GM12875 (cell line): ENCODE data around the gene ZNF773.
"Not testable (repeated sequence)": the region's sequence is repeated elsewhere in the genome, so short reads cannot be mapped to it uniquely, and the experiment has no call there.

ENCODE experiments used
- H3K4me3 ChIP-seq: one replicate; pipeline ENCODE4 v1.5.1; 2011; ENCODE audit warnings: low read depth, low read length, control low read depth
- TF ChIP-seq, protein P1 (sequence below): IDR thresholded peaks from 2 replicates; pipeline ENCODE4 v1.5.1; 2011; ENCODE audit warnings: low read depth, mild to moderate bottlenecking, control low read depth, inconsistent platforms, low read length, moderate library complexity, borderline replicate concordance; ENCODE audit not compliant: insufficient read depth

Gene ZNF773

DNA sequence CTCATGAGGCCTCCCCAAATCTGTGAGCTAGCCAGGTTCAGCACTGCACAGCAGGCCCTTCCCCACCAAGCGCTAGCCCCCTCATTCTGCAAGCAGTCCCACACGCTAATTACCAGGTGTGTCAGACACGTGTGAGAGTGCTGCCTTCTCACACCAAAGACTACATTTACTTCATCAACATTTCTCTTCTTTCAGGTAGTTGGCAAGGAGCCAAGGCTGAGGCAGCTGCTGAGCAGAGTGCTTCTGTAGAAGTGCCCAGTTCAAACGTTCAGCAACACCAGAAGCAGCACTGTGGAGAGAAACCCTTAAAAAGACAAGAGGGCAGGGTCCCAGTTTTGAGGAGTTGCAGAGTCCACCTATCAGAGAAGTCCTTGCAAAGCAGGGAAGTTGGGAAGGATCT, 6.4 kb downstream of the ZNF773 start:
- TF ChIP-seq, protein P1, sequence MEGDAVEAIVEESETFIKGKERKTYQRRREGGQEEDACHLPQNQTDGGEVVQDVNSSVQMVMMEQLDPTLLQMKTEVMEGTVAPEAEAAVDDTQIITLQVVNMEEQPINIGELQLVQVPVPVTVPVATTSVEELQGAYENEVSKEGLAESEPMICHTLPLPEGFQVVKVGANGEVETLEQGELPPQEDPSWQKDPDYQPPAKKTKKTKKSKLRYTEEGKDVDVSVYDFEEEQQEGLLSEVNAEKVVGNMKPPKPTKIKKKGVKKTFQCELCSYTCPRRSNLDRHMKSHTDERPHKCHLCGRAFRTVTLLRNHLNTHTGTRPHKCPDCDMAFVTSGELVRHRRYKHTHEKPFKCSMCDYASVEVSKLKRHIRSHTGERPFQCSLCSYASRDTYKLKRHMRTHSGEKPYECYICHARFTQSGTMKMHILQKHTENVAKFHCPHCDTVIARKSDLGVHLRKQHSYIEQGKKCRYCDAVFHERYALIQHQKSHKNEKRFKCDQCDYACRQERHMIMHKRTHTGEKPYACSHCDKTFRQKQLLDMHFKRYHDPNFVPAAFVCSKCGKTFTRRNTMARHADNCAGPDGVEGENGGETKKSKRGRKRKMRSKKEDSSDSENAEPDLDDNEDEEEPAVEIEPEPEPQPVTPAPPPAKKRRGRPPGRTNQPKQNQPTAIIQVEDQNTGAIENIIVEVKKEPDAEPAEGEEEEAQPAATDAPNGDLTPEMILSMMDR: no peak
- no peak overlapping the region for H3K4me3 ChIP-seq

DNA sequence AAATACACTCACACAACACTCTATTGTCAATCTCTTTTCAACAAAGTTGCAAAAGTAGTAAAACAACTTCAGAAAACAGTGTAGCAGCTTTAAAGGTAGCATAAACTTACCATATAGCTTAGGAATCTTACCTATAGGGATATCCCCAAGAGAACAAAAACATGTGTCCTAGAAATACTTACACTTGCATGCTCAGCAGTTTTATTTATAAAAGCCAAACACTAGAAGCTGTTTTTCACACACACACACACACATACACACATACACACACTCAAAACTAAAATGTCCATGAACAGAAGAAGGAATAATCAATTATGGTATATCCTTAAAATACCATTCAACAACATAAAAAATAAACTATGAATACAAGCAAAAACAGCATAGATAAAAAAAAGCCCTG, 11.7 kb downstream of the ZNF773 start:
- TF ChIP-seq, protein P1: no peak
- H3K4me3 ChIP-seq: no peak overlapping the region

- TF ChIP-seq, protein P1: no peak
- no peak overlapping the region for H3K4me3 ChIP-seq
These were observed 13.1 kb downstream of the ZNF773 start for GRCh38 chr19:57512845-57513244.

DNA sequence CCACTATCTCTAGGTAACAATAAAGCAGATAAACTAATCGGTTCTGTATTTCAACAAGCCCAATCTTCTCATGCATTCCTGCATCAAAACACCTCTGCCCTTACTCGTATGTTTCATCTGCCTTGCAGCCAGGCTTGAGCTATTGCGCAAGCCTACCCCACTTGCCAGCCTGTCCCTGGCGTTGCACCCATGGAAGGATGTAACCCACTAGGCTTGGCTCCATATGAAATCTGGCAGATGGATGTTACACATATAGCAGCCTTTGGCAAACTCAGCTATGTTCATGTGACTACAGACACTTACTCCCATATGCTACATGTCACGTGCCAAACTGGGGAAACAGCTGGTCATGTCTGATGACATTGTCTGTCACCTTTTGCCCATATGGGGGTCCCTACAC, 15.5 kb downstream of the ZNF773 start:
- TF ChIP-seq, protein P1: no peak
- H3K4me3 ChIP-seq: no peak overlapping the region

- not testable (repeated sequence) for H3K4me3 ChIP-seq
These were observed 18.3 kb downstream of the ZNF773 start for GRCh38 chr19:57518021-57518420.

DNA sequence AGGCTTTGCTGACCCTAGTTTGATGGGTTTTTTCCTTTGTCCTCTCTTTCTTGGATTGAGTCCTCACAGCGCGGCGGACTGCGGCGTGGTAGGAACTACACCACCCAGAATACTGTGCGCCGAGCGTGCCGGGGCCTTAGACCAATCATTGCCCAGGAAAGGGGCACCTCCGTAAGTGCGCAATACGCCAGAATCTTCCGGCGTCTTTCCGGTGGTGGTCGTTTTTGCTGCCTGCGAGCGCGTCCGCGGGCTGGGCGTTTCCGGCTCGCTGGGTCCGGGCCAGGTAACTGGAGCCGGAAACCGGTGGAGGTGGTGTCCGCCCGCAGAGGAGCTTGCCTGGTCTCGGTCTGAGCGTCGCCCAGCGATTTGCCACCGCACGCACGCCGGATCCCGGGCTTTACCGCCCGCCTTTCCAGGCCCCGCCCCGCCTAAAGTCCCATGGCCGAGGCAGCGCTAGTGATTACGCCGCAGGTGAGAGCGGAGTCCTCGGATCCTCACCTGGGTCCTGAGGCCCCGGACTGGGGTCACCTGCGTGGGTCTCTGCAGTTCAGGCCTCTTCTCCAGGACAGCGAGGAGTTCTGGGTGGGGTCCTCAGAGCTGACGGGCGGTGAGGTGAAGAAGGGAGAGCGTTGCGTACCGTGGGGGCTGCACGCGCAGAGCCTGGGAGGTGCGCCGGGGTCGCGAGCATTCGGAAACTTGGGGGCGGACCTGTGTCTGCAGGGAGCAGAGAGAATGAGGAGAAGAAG, 27.6 kb downstream of the ZNF773 start, which contains the start of gene ZNF549:
TSS of gene ZNF549 (plus strand) at position 221 of the 746 bp plus-strand sequence. CDS start at position 439, 218 bp downstream.
- TF ChIP-seq, protein P1: no peak
- peak within 1 kb of the TSS; percentile 94 for H3K4me3 ChIP-seq

DNA sequence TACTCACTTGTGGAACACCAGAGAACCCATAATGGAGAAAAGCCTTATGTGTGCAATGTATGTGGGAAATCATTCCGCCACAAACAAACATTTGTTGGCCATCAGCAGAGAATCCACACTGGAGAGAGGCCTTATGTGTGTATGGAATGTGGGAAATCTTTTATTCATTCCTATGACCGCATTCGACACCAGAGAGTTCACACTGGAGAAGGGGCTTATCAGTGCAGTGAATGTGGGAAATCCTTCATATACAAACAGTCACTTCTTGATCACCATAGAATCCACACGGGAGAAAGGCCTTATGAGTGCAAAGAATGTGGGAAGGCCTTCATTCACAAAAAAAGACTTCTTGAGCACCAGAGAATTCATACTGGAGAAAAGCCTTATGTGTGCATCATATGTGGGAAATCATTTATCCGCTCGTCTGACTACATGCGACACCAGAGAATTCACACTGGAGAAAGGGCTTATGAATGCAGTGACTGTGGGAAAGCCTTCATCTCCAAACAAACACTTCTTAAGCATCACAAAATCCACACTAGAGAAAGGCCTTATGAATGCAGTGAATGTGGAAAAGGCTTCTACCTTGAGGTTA, 38.3 kb downstream of the ZNF773 start:
- H3K4me3 ChIP-seq: no peak overlapping the region
- TF ChIP-seq, protein P1: no peak
